GM12878 (cell line): Measurements from ENCODE around the gene KLRC2. TPM values are rescaled to one million over a fixed set of nuclear protein-coding genes. Genes with fewer than 3 reads are reported as not detected.

Experiments used
- ATAC-seq: fragments of 200-7000 bp; cut with Tn5 transposase; 3 replicates; pipeline ENCODE4 v1.9.1; 2020; ENCODE audit warnings: mild to moderate bottlenecking, moderate library complexity
- BruUV-seq: library from RNA; stranded (reverse); fragments of 400-500 nt; replicated peaks from 2 replicates; lab custom pipeline; 2021; lab: Mats Ljungman, UMichigan
- CTCF ChIA-PET: fragments of 300-600 bp; sonication (Branson Sonifier 250); formaldehyde crosslinking; extraction: SDS; loops from one replicate; lab custom pipeline; 2021; ENCODE audit warnings: inconsistent platforms; lab: Yijun Ruan, JAX
- POLR2A ChIA-PET: fragments of 350-600 bp; formaldehyde crosslinking; extraction: SDS; loops from one replicate; lab custom pipeline; 2021; ENCODE audit warnings: inconsistent platforms; lab: Charles Lee
- RAD21 ChIA-PET: fragments of 300-600 bp; sonication (Branson Sonifier 250); formaldehyde crosslinking; loops from one replicate; lab custom pipeline; 2023; ENCODE audit warnings: antibody characterized with exemption; ENCODE audit not compliant: unreplicated experiment; lab: Charles Lee
- SMC1A ChIA-PET: fragments of 300-600 bp; sonication (Branson Sonifier 250); formaldehyde crosslinking; loops from one replicate; lab custom pipeline; 2023; ENCODE audit not compliant: unreplicated experiment, uncharacterized antibody; lab: Charles Lee
- DNase-seq: peaks from one replicate; pipeline ENCODE4 v3.0.0-alpha.2; 2011; ENCODE audit warnings: low read depth, low spot score
- FAIRE-seq: peaks from 3 replicates; lab custom pipeline; 2011; peaks lifted over from hg19 to GRCh38; lab: Jason Lieb, UNC
- H2AFZ ChIP-seq: 2 replicates; pipeline ENCODE4 v1.6.0; 2011; ENCODE audit warnings: low read depth, low read length, control low read depth; ENCODE audit not compliant: control insufficient read depth
- H3K27ac ChIP-seq: 2 replicates; pipeline ENCODE4 v1.5.1; 2011; ENCODE audit warnings: control low read depth; ENCODE audit not compliant: control insufficient read depth, insufficient read depth
- H3K27me3 ChIP-seq, 2 experiments: replicated peaks in 1 of 2; 2 replicates each; pipeline versions ENCODE4 v1.6.0 to v1.6.1; 2011; ENCODE audit warnings: low read length in 1 of 2; ENCODE audit not compliant: control insufficient read depth in 2 of 2, insufficient read depth in 2 of 2
- H3K36me3 ChIP-seq, 2 experiments: 2 replicates each; pipeline ENCODE4 v1.5.1; 2011; ENCODE audit warnings: low read length in 1 of 2; ENCODE audit not compliant: control insufficient read depth in 2 of 2, insufficient read depth in 2 of 2
- H3K4me1 ChIP-seq: 2 replicates; pipeline ENCODE4 v1.6.1; 2011; ENCODE audit warnings: mild to moderate bottlenecking, low read length, moderate library complexity, mixed read lengths; ENCODE audit not compliant: control insufficient read depth, insufficient read depth
- H3K4me2 ChIP-seq: 2 replicates; pipeline ENCODE4 v1.6.0; 2011; ENCODE audit warnings: control low read depth; ENCODE audit not compliant: control insufficient read depth, insufficient read depth
- H3K4me3 ChIP-seq: fragments of 200-600 bp; sonication (generic); 2 replicates; pipeline ENCODE4 v1.5.1; 2016
- H3K79me2 ChIP-seq: 2 replicates; pipeline ENCODE4 v1.6.0; 2011; ENCODE audit warnings: low read length; ENCODE audit not compliant: control insufficient read depth, insufficient read depth
- H3K9ac ChIP-seq: 2 replicates; pipeline ENCODE4 v1.8.0; 2011; ENCODE audit warnings: low read length, control low read depth, mixed read lengths; ENCODE audit not compliant: control insufficient read depth, insufficient read depth
- H3K9me3 ChIP-seq: replicated peaks from 3 replicates; pipeline ENCODE4 v1.5.1; 2011; ENCODE audit warnings: mild to moderate bottlenecking, low read length; ENCODE audit not compliant: control insufficient read depth, insufficient read depth
- H4K20me1 ChIP-seq: 2 replicates; pipeline ENCODE4 v1.6.0; 2011; ENCODE audit not compliant: control insufficient read depth, insufficient read depth
- ATF2 ChIP-seq: IDR thresholded peaks from 2 replicates; pipeline ENCODE4 v1.6.1; 2012; ENCODE audit warnings: low read length, inconsistent platforms
- IKZF2 ChIP-seq, 2 experiments: fragments of 450-650 bp; IDR thresholded peaks; 2 replicates each; pipeline ENCODE4 v1.6.1; 2017; ENCODE audit warnings: mild to moderate bottlenecking in 2 of 2, moderate library complexity in 2 of 2
- KDM1A ChIP-seq: fragments of 200-600 bp; sonication (generic); IDR thresholded peaks from 2 replicates; pipeline ENCODE4 v1.6.1; 2016; ENCODE audit warnings: borderline replicate concordance
- MEF2B ChIP-seq: fragments of 450-650 bp; IDR thresholded peaks from 2 replicates; pipeline ENCODE4 v1.6.1; 2018; ENCODE audit warnings: mild to moderate bottlenecking, moderate library complexity; ENCODE audit not compliant: partially characterized antibody, poor library complexity, severe bottlenecking
- SIN3A ChIP-seq: IDR thresholded peaks from 2 replicates; pipeline ENCODE4 v1.6.1; 2012; ENCODE audit warnings: low read depth, low read length, improper control_type of control experiment
- SP1 ChIP-seq: IDR thresholded peaks from one replicate; pipeline ENCODE4 v1.6.1; 2011; ENCODE audit warnings: low read depth, low read length
- SREBF1 ChIP-seq: IDR thresholded peaks from 2 replicates; pipeline ENCODE4 v1.6.1; 2012; ENCODE audit warnings: mild to moderate bottlenecking, low read length
- STAT1 ChIP-seq: fragments of 450-650 bp; conservative IDR thresholded peaks from 2 replicates; pipeline ENCODE4 v1.6.1; 2014; ENCODE audit warnings: antibody characterized with exemption, mild to moderate bottlenecking
- TBL1XR1 ChIP-seq: IDR thresholded peaks from 2 replicates; pipeline ENCODE4 v1.6.1; 2012; ENCODE audit warnings: low read depth, low read length, improper control_type of control experiment
- ZBED1 ChIP-seq: IDR thresholded peaks from 2 replicates; pipeline ENCODE4 v1.6.1; 2016; ENCODE audit warnings: borderline replicate concordance
- ZBTB11 ChIP-seq: fragments of 450-650 bp; formaldehyde crosslinking; IDR thresholded peaks from 2 replicates; pipeline ENCODE4 v1.5.0; 2022; ENCODE audit warnings: mild to moderate bottlenecking, missing genetic modification characterization
- WGBS: methylation state at CpG from one replicate; pipeline ENCODE4 v1.1.6; 2016; ENCODE audit warnings: low lambda C conversion rate; ENCODE audit not compliant: insufficient replicate concordance, insufficient coverage; ENCODE audit errors: missing lambda C conversion rate; 5-methylcytosine and 5-hydroxymethylcytosine counted together
- in situ Hi-C: fragments of 300-500 bp; cut with MboI; formaldehyde crosslinking; loops from 9 replicates; pipeline ENCODE4 v1.14.3; 2018; ENCODE audit warnings: mixed read lengths
- intact Hi-C: fragments of 100-400 bp; cut with micrococcal nuclease; formaldehyde crosslinking; loops from one replicate; pipeline ENCODE4 v1.14.2; 2022; ENCODE audit not compliant: unreplicated experiment
- polyA plus RNA-seq, 11 experiments: library from polyadenylated mRNA; depleted of rRNA in 4 of 11; unstranded in 6 of 11; stranded (reverse) in 5 of 11; fragments of >200 nt; fragmentation: Nextera tagmentation in 4 of 11; fragmentation: Illumina TruSeq in 1 of 11; extraction: Ambion mirVana in 4 of 11; extraction: Trizol in 1 of 11; gene quantifications; 1 replicate in 1 of 11; 2 replicates in 10 of 11; pipeline versions ENCODE4 v1.2.1 to v1.2.3, GENCODE V29; 2011 to 2016; ENCODE audit warnings: inconsistent platforms in 2 of 11, missing spikeins in 2 of 11, low read depth in 1 of 11
- total RNA-seq, 4 experiments: library from RNA; depleted of rRNA in 3 of 4; stranded (reverse); fragments of >200 nt in 3 of 4; fragmentation: Illumina TruSeq in 1 of 4; extraction: Trizol in 1 of 4; gene quantifications; 2 replicates each; pipeline versions ENCODE4 v1.2.1 to v1.2.3, GENCODE V29; 2013 to 2021

KLRC2 gene
- total and polyA plus RNA-seq, 10 of the 15 experiments (the other 5 are each of a cell fraction or from before 2014, with no cell fraction given), result 0.15 to 0.40 (median 0.20) TPM; not detected in 5

DNA sequence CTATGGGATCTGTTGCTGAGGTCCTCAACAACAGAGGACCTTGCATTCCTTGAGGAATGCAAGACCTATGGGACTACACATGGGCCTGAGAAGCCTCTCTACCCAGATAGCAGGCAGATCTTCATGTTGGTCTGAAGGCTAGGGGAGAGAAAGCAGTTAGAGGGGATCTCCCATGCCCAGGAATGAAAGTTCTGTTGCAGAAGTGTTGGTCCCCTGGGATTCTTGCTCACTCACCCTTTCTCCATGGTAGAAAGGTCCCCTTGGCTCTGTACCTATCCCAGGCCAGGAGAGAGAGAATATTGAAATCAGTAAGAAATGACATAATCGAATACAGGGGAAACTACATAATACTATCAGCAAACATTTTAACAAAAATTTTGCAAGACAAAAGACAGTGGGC, 33.9 kb upstream of the KLRC2 start:
- H3K27me3 ChIP-seq, result no peaks in the 10 kb centered on the region
- no peaks in the 10 kb centered on the region for H3K79me2 ChIP-seq
- H3K4me2 ChIP-seq, result no peak overlapping the region
- no peak overlapping the region for H3K27ac ChIP-seq
- CTCF ChIA-PET, result no interaction called here
- SMC1A ChIA-PET, result no interaction called here
- peak; percentile 50 for ATAC-seq
- H3K9ac ChIP-seq, result no peak overlapping the region
- FAIRE-seq, result no peak
- 5% methylated on average over 1 of the region's 1 CpG for WGBS
- H3K36me3 ChIP-seq, result no peaks in the 10 kb centered on the region
- in situ Hi-C loops, result no loop called here
- H3K9me3 ChIP-seq, result no peaks in the 10 kb centered on the region; the same call in 2 of the 3 replicates
- no peak overlapping the region for H3K4me3 ChIP-seq
- H3K4me1 ChIP-seq, result no peaks in the 10 kb centered on the region
- no peak for TF ChIP-seq TBL1XR1
- TF ChIP-seq MEF2B, result peak; percentile 58
- TF ChIP-seq IKZF2 (IDR thresholded peaks at IDR 0.05), result peak in 1 of 2 experiments; percentile 19; a peak in 1 of 4 replicates
- no peak for TF ChIP-seq SP1
- RAD21 ChIA-PET, result no interaction called here
- POLR2A ChIA-PET, result no interaction called here
- no peak overlapping the region for H2AFZ ChIP-seq
- no TSS peak for BruUV-seq
- no peak for DNase-seq
- intact Hi-C loops, result no loop called here
- H4K20me1 ChIP-seq, result no peaks in the 10 kb centered on the region

GRCh38 chr12:10466311-10466710, 30.5 kb upstream of the KLRC2 start:
- BruUV-seq, result no TSS peak
- TF ChIP-seq ZBED1 (no peak), SREBF1 (no peak), STAT1 (no peak), KDM1A (no peak), ATF2 (no peak), SIN3A (no peak), ZBTB11 (CRISPR knock-in tag) (no peak)

More at GRCh38 chr12:10466311-10466710, 30.5 kb upstream of the KLRC2 start:
- no peak for ATAC-seq
- no peaks in the 10 kb centered on the region for H3K4me1 ChIP-seq
- no peak overlapping the region for H3K27ac ChIP-seq
- intact Hi-C loops, result no loop called here
- ChIA-PET CTCF (no interaction called here), RAD21 (no interaction called here), SMC1A (interaction anchor here (1.3 kb wide), 1 partner anchor 10 kb away, joined by 3 read pairs; no protein-coding TSS in a partner anchor), POLR2A (no interaction called here)
- in situ Hi-C loops, result no loop called here
- H3K9me3 ChIP-seq, result no peaks in the 10 kb centered on the region; the same call in 2 of the 3 replicates
- H2AFZ ChIP-seq, result no peak overlapping the region
- no peak overlapping the region for H3K4me2 ChIP-seq
- no peaks in the 10 kb centered on the region for H4K20me1 ChIP-seq
- no peak for DNase-seq
- no peak overlapping the region for H3K9ac ChIP-seq
- H3K27me3 ChIP-seq, result no peaks in the 10 kb centered on the region
- no peak overlapping the region for H3K4me3 ChIP-seq
- no peaks in the 10 kb centered on the region for H3K36me3 ChIP-seq
- WGBS, result 56% methylated on average over 4 of the region's 4 CpGs
- no peak for FAIRE-seq
- no peaks in the 10 kb centered on the region for H3K79me2 ChIP-seq
